Measurements from ENCODE around the gene NTF3.

The NTF3 gene

DNA sequence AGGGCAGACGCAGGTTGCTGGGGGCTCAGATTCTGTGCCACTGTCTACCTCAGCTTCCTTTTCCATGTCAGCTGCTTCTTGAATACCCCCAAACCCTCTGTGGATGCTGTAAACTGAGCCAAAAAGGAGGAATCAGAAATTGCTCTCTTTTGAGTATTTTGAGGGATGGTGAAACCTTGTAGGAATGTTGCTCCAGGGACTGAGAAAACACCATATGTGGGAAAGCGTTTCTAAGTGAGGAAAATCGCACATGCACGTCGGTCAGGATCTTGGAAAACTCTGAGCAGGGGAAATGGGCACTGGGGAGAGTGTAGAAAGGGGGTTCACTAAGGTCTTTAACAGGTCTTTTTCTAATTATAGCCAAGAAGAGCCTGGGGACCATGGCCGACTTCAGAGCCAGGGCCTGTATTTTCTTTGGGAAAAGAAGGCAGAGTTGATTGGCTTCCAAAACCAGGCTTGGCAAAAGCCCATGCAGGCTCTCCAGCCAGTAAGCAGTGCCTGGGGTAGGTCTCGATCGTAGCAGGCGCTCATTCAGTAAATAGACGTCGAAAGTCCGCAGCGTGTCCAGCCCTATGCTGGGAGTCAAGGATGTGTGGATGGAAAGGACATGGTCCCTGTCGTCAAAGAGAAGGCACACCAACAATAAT lies 58.0 kb downstream of the NTF3 start:
- no peak for DNase-seq

- DNase-seq = no peak
These were observed 60.7 kb downstream of the NTF3 start for GRCh38 chr12:5492562-5492961.

- no peak for DNase-seq
These were observed 61.1 kb downstream of the NTF3 start for GRCh38 chr12:5493018-5493417.

GRCh38 chr12:5494343-5494742 lies 62.4 kb downstream of the NTF3 start:
- no peak for DNase-seq

- DNase-seq = no peak
These were observed 65.6 kb downstream of the NTF3 start for GRCh38 chr12:5497329-5498053.

DNA sequence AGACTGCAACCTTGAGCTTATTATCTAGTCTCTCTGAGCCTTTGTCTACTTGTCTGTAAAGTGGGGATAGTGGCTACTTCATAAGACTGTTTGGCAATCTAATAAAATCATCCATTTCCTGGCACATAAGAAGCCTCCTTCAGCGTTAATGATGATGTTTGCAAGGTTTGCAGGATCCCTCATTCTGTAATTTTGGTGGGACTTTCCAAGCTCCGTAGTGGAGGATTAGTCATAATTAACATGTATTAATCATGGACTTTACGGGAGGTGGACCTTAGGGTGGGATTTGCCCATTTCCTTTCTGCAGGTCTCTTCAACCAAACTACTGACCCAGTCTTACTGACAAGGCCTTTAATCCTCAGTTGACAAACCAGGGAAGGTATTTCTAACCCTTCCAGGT lies 66.2 kb downstream of the NTF3 start:
- no peak for DNase-seq

GRCh38 chr12:5498806-5499205 lies 66.9 kb downstream of the NTF3 start:
- DNase-seq = no peak

DNA sequence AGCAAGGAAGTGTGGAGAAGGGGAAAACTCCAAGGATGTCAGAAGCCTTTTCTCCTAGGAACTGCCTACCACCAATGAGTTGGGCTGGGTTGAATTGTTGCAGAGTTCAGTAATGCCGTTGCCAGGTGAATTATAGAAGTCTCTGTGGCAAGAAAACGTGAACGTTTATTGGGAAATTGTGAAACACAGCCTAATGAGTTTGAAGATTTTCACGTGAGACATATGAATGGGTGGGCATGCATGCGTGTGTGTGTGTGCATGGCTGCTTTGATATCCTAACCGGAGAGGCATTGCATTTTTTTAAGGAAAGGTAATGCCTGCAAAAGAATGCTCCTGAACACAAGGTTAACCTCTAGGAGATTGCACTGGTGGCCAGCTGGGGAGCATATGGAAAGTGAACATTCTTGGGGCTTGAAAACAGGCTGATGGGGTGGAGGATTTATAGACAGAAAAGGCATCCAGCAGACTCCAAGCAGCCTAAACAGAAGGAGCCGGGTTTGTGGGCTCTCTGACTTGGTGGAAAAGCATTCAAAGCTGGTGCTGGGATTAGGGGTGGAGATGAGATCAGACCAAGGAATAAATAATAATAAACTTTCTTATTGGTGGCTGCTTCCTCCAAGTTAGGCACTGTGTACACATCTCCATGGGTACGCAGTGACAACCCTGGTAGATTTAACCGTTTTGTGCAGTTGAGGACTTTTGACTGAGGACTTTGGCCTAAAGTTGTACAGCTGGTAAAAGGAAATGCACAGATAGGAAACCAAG lies 67.8 kb downstream of the NTF3 start:
- no peak for DNase-seq

- no peak for DNase-seq
These were observed 68.4 kb downstream of the NTF3 start for GRCh38 chr12:5500331-5500659.

DNA sequence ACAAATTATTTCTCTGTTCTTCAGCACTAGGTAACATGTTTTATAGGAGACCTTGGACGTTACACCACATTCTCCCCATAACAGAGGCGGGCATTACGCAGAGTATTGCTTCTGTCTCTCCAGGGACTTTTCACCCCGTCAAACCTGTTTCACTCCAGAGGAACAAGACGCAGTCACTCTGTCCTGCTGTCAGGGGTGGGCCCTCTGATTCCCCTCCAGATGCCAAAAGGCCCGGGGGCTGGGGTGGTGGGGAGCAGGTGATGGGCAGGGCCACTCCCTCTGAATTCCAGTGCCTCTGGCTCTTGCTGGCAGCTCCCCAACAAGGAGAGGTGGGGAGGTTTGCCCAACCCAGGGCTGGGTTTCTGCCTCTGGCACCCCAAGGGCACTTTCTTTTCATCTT lies 71.9 kb downstream of the NTF3 start:
- DNase-seq = no peak

- no peak for DNase-seq
These were observed 73.2 kb downstream of the NTF3 start for GRCh38 chr12:5505116-5505515.

DNA sequence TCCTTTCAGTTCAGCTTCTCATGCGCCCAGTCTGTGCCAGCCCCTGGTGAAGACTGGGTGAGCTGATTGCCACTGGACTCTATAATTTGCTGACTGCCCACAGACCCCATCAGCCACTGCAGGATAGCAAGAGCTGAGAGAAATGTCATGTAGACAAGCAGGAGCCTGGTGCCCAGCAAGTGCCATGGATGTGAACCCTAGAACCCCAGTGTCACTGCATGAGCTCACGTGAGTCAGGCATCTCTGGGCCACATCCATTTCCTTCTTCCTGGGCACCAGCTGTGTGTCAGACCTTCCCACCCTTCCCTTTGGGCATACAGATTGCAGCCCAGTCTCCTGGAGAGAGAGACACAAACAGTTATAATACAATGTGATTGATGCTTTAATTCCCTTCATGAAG lies 73.8 kb downstream of the NTF3 start:
- DNase-seq = no peak

DNA sequence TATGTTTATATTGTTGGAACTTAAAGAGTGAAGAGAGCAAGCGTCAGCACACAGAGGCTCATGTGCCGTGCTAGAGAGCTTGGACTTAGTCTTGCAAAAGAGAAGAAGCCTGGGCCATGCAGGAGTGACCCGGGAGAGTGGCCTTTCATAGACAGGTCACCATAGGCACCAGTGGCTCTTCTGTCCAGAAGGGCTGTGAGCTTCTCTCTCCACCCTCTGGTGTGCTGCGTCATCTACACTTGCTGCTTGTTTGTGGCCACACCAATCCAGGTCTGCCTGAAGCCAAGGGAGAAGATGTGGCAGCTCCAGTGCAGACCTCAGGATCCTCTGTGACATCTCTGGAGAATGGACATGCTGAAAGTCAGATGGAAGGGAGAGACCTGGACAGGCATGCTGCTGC lies 74.4 kb downstream of the NTF3 start:
- no peak for DNase-seq

GRCh38 chr12:5506821-5507231 lies 74.9 kb downstream of the NTF3 start:
- DNase-seq = no peak

- no peak for DNase-seq
These were observed 75.6 kb downstream of the NTF3 start for GRCh38 chr12:5507401-5507935.

DNA sequence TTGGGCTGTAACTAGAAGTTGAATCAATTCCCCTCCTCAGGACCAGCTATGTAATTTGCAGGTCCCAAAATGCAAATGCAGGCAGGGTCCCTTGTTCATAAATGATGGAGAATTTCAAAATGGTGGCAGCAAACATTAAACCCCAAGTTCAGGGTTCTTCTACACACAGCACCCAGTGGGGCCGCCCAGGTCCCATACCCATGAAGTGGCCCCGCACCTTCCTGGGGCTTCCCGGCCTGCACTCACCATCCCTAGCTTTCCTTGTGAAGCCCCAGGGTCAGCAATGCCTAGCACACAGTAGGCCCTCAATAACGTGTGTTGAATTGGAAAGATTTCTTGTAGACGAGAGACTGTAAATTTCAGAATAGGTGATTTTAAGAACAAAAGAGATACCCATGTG lies 76.0 kb downstream of the NTF3 start:
- DNase-seq = no peak

DNA sequence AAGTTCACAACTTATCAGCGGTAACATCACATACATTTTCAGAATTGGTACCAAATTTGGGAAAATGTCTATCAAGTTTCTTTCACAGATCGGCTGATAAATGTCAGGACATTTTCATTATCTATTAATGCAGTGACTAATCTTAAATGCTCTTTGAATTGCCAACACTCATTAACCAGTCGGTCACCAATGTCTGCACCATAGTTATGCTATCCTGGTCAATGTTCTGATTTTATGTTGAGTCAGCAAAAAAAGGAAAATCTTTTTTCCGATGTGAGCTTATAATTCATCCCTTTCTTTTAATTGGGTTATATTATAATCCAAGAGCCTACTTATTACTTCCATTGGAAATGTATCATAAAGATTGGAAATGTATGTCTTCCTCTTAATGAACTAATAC lies 77.2 kb downstream of the NTF3 start:
- DNase-seq = no peak

DNA sequence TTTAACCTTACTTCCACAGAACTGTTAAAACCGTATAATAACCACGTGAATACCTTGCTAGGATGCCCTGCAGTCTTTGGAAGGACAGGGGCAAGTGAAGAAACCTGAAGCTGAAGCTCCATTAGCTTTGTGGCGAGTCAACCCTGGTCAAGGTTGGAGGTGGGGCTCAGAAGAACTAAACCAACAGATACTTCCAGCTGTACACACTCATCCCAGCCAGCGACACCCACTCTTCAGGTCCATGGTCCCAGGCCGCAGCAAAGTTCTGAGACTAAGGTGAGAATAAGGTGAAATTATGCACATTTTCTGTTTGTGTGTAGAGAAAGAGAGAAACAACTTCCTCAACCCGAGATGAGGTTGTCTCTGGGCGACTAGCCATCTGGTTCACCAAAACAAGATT lies 77.6 kb downstream of the NTF3 start:
- no peak for DNase-seq

DNA sequence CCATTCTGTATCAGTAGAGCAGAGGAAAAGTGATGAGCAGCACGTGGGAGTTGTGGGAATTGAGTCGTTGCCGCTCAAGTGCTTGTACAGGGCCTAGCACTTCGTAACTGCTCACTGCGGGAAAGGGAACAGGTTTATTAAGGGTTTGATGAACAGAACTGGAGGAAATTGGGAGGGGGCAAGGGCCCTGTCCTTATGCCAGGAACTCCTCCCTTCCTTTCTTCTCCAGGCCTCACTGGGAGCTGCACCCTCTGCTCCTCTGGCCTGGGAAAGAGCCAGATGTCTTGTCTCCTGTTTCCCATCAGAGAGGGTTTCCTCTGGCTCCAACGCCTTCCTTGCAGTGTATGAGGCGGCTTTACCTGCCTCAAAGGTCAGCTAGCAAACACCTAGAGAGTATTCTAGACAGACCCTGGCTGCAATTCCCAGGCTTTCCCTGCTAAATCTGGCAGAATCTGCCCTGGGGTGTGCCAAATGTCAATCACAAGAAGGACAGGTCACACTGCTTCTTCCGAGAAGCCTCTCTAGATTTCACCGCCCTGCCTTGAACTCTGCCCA lies 78.4 kb downstream of the NTF3 start:
- no peak for DNase-seq

DNA sequence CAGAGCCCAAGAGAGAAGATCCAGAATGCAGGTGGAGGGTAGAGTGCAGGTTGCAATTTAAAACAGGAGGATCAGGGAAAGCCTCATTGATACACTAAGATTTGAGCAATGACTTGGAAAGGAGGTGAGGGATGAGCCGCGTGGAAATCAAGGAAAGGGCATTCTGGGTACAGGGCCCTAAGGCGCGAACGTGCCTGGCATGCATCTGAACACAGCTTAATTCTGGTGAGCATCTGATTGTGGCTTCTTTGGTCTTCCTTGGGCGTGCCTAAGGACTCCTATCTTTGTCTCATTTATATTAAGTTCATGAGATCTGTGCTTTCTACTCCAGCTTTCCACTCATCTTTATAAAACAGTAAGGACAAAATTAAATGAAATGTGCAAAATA lies 79.3 kb downstream of the NTF3 start:
- DNase-seq = no peak

DNA sequence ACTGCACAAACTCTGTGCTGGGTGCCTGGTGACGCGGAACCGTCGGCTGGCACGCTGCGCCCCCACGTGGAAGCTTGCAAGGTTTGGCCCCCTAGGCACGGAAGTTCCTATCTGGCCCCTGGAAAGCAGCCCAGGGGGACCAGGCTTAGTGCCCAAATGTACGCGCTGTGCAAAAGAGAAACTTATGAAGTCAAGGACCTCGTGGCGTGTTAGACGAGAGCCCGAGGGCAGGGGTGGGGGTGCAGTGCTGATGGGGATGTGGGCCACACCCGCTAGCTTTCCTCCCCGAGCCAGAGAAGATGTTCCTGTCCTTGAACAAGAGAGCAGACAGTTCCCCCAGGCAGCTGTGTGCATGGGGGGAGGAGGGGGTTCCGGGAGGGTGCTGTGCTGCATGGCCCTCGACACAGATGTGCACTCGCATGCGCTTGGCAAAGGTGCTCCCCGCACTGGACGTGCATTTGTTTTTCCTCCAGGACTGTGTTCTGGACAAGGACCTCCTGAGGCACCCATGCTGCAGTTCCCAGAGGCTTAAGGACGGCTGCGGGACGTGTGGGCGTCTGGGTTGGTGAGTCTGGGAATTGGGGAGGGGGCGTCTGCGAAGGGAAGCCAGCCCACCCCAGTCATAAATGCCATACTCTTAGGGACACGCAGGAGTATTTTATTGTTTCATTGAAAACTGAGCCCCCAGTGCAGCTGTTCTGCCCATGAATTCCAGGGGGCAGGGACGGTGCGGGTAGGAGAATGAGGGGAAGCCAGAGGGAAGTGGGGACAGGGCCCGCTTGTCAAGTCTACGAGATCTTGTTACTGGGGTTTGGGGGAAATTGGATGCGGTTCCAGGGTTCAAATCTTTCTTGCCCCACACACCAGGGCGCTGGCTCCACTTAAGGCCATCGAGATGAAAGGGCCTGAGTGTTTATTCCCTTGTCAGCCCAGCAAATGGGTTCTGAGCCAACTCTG lies 80.0 kb downstream of the NTF3 start:
- no peak for DNase-seq

DNA sequence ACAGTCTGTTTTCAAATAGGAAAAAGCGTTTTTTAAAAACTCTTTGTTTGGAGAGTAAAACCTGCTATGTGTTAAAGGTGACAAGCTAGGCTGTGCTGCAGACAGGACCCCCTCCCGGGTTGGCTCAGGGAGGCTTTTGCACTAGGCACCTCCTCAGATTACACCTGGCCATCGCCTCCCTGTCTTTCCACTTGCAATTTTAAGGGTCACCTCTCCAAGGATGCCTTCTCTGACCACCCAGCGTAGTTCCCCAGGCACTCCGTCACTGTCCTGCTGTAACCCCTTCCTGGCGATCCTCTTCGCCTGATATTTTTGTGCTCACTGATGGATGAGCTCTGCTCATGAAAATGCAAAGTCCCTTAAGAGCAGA lies 80.7 kb downstream of the NTF3 start:
- no peak for DNase-seq

GRCh38 chr12:5513406-5513805 lies 81.5 kb downstream of the NTF3 start:
- no peak for DNase-seq
